Right ventricle myocardium inferior (tissue), 1 donor: ENCODE measurements around the gene CFAP97. TPM values are rescaled to one million over a fixed set of nuclear protein-coding genes. Genes with fewer than 3 reads are reported as not detected.
"Not testable (repeated sequence)": the region's sequence is repeated elsewhere in the genome, so short reads cannot be mapped to it uniquely, and the experiment has no call there.

ENCODE experiments used
- ATAC-seq: fragments of 200-7000 bp; cut with Tn5 transposase; one replicate; pipeline ENCODE4 v1.9.1; 2020; ENCODE audit warnings: mild to moderate bottlenecking, moderate library complexity
- DNase-seq: peaks from one replicate; pipeline ENCODE4 v3.0.0; 2021; ENCODE audit errors: missing footprints
- intact Hi-C: fragments of 100-400 bp; cut with DNase I; formaldehyde crosslinking; loops from one replicate; pipeline ENCODE4 v1.11.0; 2022
- total RNA-seq: library from RNA; stranded (reverse); fragmentation: NEBNext Ultra II Directional; extraction: Animal tissue kit (Norgen Biotek cat#: 25700); gene quantifications from one replicate; pipeline ENCODE4 v1.2.1, GENCODE V29; 2021
- donor health status: DM: no; HTN: yes; CAD: no; lungs with severe emphysema.

Gene CFAP97
- total RNA-seq, 1 donor from 2014 or later, result 11.3 TPM

GRCh38 chr4:185227131-185227551, 23.3 kb upstream of the CFAP97 start:
- DNase-seq (no peak), ATAC-seq (peak; percentile 31)
- intact Hi-C loops, result no loop called here

- intact Hi-C loops, result no loop called here
- ATAC-seq, result no peak
These were observed 22.1 kb upstream of the CFAP97 start for GRCh38 chr4:185225940-185226339.

DNA sequence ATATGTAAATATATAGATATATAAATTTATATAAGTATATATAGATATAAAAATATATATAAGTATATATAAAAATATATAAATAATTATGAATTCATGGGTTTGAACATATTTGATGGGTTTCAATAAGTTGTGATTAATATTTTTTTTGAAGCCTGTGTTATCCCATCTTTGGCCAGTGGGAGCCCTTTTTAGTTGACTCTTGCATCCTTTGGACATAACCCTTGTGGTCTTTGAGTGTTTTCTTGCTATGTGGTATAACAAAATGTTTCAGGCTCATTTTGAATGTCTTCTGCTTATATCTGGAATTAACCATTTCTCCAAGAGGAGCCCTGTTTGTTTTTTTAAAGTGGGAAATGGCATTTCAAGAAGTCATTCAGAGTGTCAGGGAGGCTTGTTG, 20.8 kb upstream of the CFAP97 start:
- DNase-seq (no peak), ATAC-seq (no peak)
- intact Hi-C loops, result no loop called here

More at GRCh38 chr4:185225940-185226339, 22.1 kb upstream of the CFAP97 start:
- no peak for DNase-seq

- intact Hi-C loops, result no loop called here
These were observed 18.8 kb upstream of the CFAP97 start for GRCh38 chr4:185222598-185222997.

DNA sequence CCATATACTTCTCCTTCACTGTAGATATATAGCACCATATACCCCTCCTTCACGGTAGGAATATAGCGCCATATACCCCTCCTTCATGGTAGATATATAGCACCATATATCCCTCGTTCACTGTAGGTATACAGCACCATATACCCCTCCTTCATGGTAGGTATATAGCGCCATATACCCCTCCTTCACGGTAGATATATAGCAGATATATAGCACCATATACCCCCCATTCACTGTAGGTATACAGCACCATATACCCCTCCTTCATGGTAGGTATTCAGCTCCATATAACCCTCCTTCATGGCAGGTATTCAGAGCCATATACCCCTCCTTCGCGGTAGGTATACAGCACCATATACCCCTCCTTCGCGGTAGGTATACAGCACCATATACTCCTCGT, 18.1 kb upstream of the CFAP97 start:
- no peak for ATAC-seq
- intact Hi-C loops, result no loop called here
- DNase-seq, result no peak

More at GRCh38 chr4:185222598-185222997, 18.8 kb upstream of the CFAP97 start:
- no peak for DNase-seq
- no peak for ATAC-seq

DNA sequence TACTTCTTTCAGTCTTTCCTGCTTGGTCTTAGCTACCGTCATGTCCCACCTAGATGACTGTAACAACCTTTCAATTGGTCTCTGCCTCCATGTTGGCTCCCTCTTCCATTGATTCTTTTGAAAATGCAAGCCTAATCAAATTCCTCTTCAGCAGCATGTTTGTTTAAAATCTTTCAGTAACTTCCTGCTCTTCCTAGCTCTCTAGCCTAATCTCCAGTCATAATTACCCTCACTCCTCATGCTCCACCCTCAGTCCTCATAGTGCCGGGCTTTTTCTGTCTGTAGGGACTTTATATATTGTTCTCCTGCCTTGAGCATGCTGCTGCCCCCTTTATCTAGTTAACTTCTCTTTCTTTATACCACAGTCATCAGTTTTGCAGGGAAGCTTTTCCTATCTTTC, 17.7 kb upstream of the CFAP97 start:
- ATAC-seq (no peak), DNase-seq (no peak)
- intact Hi-C loops, result no loop called here

GRCh38 chr4:185219551-185220344, 15.9 kb upstream of the CFAP97 start:
- ATAC-seq (peak; percentile 51), DNase-seq (no peak)
- intact Hi-C loops, result loop anchor here (5.0 to 10.0 kb wide), 2 partner anchors 58 to 375 kb away; no protein-coding TSS in a partner anchor

DNA sequence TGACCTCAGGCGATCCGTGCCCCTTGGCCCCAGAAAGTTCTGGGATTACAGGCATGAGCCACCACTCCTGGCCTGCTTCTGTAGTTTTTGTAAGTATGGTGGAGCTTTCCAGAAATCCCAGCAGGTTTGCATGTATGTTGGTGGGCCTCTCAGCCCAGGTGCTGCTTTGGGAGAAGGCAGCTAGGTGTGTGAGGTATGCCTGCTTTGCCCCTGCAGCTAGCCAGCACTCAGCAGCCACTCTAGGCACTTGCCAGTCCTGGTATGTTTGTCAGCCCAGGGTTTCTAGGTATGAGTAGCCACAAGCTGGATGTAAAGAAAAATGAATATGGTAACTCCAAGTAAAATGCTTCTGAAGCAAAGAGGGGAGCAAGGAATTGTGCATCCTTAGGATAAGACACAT, 14.5 kb upstream of the CFAP97 start:
- intact Hi-C loops, result loop anchor here (5.0 to 10.0 kb wide), 2 partner anchors 59 to 376 kb away; no protein-coding TSS in a partner anchor
- DNase-seq (no peak), ATAC-seq (no peak)

DNA sequence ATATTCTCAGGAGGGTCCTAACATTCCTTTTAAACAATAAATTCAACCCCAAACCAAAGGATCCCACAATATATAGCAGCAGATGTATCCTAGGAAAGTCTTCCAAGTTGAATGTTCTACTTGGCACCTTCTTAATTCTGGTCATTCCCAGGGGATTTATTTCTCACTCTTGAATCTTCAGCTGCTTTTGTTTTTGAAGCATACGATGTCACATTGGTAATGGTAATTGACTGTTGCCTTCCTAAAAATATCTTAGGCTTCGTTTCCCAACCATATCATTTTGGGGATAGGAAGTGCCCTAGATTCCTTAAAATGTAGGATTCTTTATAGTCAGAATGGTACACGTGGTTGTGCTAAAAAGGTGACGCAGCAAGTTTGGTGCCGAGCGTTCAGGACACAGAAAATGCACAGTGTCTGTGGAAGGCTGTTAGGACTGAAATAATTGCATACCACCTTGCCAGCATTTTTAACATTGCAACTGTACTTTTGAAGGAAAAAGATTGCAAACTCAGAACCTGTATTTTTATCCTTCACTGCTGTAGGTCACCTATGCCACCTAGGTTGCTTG, 13.7 kb upstream of the CFAP97 start:
- DNase-seq (no peak), ATAC-seq (no peak)
- intact Hi-C loops, result loop anchor here (5.0 to 10.0 kb wide), 2 partner anchors 60 to 377 kb away; no protein-coding TSS in a partner anchor

GRCh38 chr4:185215261-185215660, 11.5 kb upstream of the CFAP97 start:
- intact Hi-C loops, result loop anchor here (5.0 to 10.0 kb wide), 2 partner anchors 62 to 380 kb away; no protein-coding TSS in a partner anchor
- DNase-seq, result no peak
- no peak for ATAC-seq

GRCh38 chr4:185213877-185214276, 10.1 kb upstream of the CFAP97 start:
- DNase-seq (no peak), ATAC-seq (no peak)
- intact Hi-C loops, result loop anchor here (5.0 to 10.0 kb wide), 2 partner anchors 43 to 381 kb away; no protein-coding TSS in a partner anchor

GRCh38 chr4:185212581-185212980, 8.8 kb upstream of the CFAP97 start:
- intact Hi-C loops, result loop anchor here (5.0 to 10.0 kb wide), 2 partner anchors 45 to 382 kb away; no protein-coding TSS in a partner anchor
- DNase-seq, result no peak
- ATAC-seq, result no peak

DNA sequence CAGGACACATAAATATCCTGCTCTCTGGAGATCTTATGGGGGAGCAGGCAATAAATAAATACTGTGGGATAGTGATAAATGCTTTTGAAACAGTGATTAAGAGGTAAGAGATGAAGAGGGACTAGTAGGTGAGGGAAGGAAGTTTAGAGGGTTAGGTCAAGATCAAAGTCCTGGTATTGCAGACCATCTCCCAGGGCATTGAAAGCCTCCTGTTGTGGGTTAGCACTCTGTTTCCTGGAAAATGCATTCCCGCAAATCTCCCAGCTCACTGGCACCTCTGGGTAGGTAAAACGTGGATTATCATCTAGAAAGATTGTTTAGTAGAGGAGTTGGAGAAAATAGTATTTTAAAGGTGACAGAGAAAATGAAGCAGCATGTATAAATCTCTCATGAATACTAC, 7.8 kb upstream of the CFAP97 start:
- intact Hi-C loops, result loop anchor here (2.0 to 10.0 kb wide), 3 partner anchors 46 to 383 kb away; partner anchors contain the start of gene ANKRD37
- no peak for DNase-seq
- no peak for ATAC-seq

GRCh38 chr4:185211035-185211434, 7.2 kb upstream of the CFAP97 start:
- intact Hi-C loops, result loop anchor here (2.0 to 10.0 kb wide), 3 partner anchors 46 to 384 kb away; partner anchors contain the start of gene ANKRD37
- no peak for DNase-seq
- ATAC-seq, result no peak

DNA sequence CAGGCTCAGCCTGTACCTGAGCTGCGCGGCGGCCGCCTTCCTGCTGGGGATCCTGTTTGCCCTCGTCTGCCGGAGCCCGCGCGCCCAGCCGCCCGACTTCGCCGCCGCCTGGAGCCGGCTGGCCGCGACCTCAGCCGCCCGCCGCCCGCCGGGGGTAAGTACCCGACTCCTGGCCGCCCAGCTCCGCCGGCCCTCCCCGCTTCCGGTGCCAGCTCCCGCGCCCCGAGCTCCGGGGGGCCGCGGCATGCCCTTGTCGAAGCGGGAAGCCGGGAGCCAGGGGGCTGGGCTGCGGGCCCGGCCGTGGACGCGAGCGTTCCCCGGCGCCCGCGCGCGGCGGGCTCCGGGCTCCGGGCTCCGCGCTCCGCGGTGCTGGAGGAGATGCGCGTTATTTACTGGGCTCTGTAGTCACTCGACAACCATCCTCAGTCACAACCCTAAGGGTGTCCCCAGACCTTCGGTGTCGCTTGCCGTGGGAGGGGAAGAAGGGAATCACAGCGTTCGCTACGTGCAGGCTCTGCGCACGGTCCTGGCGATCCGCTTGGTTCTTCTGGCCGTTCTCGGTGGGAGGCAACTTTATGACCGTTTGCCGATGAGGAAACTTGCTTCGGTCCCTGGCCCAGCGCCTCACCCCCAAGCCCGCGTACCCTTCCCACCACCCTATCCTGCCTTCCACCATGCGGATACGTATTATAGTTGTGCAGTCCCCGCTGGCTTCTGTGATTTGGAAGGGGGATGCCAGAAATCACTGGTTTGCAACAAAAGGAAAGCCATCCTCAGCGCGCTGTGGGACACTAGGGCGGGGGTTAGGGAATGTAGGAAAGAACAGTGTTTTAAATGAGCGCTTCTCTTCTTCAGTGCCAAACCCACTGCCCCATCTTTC, 6.5 kb upstream of the CFAP97 start:
- intact Hi-C loops, result loop anchor here (2.0 to 10.0 kb wide), 3 partner anchors 47 to 384 kb away; partner anchors contain the start of gene ANKRD37
- ATAC-seq, result peak; percentile 33

GRCh38 chr4:185209852-185210101, 6.0 kb upstream of the CFAP97 start:
- intact Hi-C loops, result loop anchor here (2.0 to 10.0 kb wide), 3 partner anchors 48 to 385 kb away; partner anchors contain the start of gene ANKRD37
- peak; percentile 10 for ATAC-seq
- DNase-seq, result not testable (repeated sequence)

More for the DNA sequence above, 6.5 kb upstream of the CFAP97 start:
- DNase-seq, result peak; percentile 78

- intact Hi-C loops, result no loop called here
- peak; percentile 94 for DNase-seq
- ATAC-seq, result peak; percentile 97
These were observed 5.4 kb upstream of the CFAP97 start, which contains the start of gene SNX25 for GRCh38 chr4:185209031-185209851. SNX25 (plus strand) TSS chr4:185209598; CDS start chr4:185209827, 229 bp downstream.

- no peak for DNase-seq
- no peak for ATAC-seq
- intact Hi-C loops, result no loop called here
These were observed 3.7 kb upstream of the CFAP97 start for GRCh38 chr4:185207466-185207865.
